CD4-positive, alpha-beta T cell treated with Interleukin-4 for 1 hour (primary cell): ENCODE data around the gene INO80.
A peak's percentile ranks its signal among the peaks of the same experiment; 100 is the strongest.

Source experiments
- DNase-seq, 2 donors: peaks; one replicate each; pipeline ENCODE4 v3.0.0-alpha.2; 2020 to 2022

The INO80 gene

GRCh38 chr15:40942878-40943277, 173.2 kb downstream of the INO80 start:
- no peak for DNase-seq

- DNase-seq: no peak
Observed at GRCh38 chr15:40942337-40942854, 173.7 kb downstream of the INO80 start.

- DNase-seq: peak; percentile 70 to 73
Observed at GRCh38 chr15:40941528-40942336, 174.3 kb downstream of the INO80 start.

DNA sequence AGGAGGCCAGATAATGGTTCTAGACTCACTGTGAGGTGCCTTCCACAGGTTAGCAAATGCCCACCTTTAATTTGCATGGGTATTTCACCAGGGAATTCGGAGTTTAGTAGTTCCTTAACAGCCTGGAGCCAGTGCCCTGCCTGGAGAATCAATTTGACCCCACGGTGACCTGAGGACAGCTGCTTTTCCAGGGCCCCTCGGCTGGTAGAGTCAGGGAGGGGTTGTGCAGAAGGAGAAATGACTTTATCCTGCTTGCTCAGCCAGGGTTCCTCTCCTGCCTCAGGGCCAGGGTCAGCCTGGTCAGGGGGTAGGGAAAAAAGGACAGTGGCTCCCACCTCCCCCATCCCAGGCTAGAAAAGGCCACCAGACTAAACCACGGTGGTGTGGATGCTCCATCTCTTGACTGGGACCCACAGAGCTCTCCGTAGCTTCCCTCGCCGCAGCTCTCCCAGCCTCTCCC, 175.0 kb downstream of the INO80 start:
- DNase-seq: no peak

- no peak for DNase-seq
Observed at GRCh38 chr15:40940296-40940801, 175.7 kb downstream of the INO80 start.

- no peak for DNase-seq
Observed at GRCh38 chr15:40938536-40938870, 177.6 kb downstream of the INO80 start.

- DNase-seq: peak in 1 of 2 donors; percentile 20
Observed at GRCh38 chr15:40937762-40938535, 178.1 kb downstream of the INO80 start.

GRCh38 chr15:40936709-40937666, 179.1 kb downstream of the INO80 start:
- DNase-seq: no peak

DNA sequence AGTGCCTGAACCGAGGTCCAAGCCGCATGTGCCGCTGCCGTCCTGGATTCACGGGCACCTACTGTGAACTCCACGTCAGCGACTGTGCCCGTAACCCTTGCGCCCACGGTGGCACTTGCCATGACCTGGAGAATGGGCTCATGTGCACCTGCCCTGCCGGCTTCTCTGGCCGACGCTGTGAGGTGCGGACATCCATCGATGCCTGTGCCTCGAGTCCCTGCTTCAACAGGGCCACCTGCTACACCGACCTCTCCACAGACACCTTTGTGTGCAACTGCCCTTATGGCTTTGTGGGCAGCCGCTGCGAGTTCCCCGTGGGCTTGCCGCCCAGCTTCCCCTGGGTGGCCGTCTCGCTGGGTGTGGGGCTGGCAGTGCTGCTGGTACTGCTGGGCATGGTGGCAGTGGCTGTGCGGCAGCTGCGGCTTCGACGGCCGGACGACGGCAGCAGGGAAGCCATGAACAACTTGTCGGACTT, 179.8 kb downstream of the INO80 start:
- DNase-seq: no peak

DNA sequence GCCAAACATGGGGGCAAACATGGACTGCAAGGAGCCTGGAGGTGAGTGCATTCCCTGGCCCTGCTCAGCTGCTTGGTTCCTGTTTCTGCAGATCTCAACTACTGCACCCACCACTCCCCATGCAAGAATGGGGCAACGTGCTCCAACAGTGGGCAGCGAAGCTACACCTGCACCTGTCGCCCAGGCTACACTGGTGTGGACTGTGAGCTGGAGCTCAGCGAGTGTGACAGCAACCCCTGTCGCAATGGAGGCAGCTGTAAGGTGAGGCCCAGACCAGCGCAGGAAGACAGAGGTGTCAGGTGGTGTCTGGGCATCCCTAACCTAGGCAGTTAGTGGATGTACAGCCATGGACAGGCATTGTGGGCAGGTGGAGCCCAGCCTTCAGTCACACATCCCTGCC, 181.6 kb downstream of the INO80 start:
- DNase-seq: no peak

- DNase-seq: no peak
Observed at GRCh38 chr15:40933517-40933902, 182.6 kb downstream of the INO80 start.

DNA sequence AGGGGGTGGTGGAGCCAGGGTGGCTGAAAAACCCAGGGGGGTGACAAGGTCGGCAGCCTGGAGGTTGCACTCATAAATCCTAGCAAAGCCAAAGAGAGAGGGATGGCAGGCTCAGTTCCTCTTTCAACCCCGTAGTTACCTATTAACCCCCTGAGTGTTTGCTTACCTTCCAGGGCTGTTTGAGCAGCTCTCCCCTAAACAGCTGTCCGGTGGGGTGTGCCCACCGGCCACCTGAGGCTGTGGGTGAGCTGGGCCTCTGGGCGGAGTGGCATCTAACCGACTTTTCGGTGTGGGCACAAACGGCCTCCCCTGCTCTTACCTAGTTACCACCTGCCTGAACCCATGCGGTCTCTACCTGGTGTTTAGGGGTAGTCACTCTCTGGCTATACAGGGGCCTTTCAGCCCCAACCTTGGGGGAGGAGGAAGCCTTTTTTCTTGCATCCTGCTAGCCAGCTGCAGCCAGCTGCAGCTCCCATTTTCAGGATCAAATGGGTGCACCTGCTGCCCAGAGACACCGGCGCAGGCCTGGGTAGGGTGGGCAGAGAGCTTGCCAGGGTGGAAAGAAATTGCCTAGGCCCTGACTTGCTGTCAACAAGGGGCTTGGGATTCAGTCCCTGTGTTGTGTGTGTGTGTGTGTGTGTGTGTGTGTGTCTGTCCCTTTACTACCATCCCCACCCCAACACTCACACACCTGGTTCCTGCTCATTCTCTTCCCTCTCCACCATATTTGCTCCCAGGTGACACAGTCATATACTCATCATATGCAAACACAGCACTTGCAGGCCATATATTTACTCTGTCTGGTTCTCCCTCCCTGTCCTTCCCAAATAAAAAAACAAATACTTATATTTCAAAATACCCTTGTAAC, 183.2 kb downstream of the INO80 start:
- no peak for DNase-seq

DNA sequence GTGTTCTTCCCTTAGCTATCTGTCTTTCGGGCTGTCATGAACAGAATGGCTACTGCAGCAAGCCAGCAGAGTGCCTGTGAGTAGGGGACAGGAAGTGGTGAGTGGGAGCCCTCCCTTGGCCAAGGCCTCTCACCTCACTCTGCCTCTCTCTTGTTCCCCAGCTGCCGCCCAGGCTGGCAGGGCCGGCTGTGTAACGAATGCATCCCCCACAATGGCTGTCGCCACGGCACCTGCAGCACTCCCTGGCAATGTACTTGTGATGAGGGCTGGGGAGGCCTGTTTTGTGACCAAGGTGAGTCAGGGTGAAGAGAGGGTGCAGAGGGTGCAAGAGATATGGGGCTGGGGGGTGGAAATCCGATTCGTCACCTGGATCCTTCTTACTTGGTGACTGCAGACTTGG, 183.9 kb downstream of the INO80 start:
- DNase-seq: no peak

- no peak for DNase-seq
Observed at GRCh38 chr15:40931300-40932142, 184.6 kb downstream of the INO80 start.

DNA sequence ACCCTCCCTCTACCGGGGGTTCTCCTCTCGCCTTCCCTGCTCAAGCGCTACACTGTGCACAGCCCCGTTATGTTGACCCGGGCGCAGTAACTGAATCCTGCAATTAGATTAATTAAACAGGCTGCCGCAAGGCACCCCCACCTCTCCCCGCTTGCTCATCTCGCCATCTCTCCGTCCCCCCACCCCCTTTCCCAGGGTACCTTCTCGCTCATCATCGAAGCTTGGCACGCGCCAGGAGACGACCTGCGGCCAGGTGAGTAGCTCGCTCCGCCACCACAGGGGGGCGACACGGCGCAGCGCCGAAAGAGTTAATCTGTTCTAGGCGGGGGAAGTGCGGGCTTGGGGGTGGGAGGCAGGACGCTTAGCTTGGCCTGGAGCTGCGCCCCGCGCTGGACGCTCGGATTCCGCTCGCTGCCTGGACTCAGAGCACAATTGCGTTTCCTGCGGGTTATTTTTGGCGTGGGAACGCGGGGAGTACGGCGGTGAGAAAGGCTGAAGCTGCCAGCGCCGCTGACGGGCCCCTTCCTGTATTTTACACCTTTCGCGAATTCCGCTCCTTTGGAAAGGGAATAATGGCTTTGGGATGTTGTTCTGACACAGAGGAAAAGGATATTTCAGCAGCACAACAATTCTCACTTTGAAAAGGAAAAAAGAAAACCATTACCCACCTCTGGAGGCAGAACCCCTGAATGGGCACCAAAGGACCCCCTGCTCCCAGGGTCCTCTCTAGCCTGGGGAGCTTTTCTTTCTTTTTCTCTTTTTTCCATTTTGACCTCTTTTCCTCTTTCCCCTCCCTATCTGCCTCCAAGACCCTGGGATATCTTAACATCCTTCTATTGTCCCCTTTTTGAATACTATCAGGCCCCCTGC, 185.4 kb downstream of the INO80 start:
- peak; percentile 34 to 37 for DNase-seq

- no peak for DNase-seq
Observed at GRCh38 chr15:40929660-40930429, 186.2 kb downstream of the INO80 start.
